ENCODE results near the gene MEOX1. TPM values are rescaled to one million over a fixed set of nuclear protein-coding genes. Genes with fewer than 3 reads are reported as not detected.

MEOX1 gene
- total and polyA plus RNA-seq, 2 experiments from 2014 or later = 0.32 to 1.0 TPM

DNA sequence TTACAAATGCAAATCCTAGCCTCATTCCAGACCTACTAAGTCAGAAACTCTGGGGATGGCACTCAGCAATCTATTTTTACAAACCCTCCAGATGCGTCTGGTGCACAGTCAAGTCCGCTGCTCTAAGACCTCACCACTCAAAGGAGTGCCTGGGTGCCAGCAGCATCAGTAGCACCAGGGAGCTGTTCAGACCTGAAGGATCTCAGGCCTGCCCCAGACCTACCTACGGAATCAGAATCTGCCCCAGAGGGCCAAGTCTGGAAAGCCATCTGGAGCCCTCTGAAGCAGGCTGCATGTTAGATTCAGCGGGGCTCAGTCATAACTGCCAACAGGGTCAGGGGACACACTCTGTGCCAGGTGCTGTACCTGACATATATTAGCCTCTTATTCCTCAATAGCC is 17.6 kb downstream of the MEOX1 start:
- Histone ChIP-seq H3K4me1 (ENCODE audit: low read depth) (peaks cover 11% of the 10 kb centered on the region), H3K27ac (no peak overlapping the region), H3K4me3 (no peak overlapping the region), H3K9me3 (ENCODE audit: low read depth) (no peaks in the 10 kb centered on the region), H3K27me3 (peaks cover 6% of the 10 kb centered on the region), H3K36me3 (no peaks in the 10 kb centered on the region)
- peak in 1 of 2 donors; percentile 43 for DNase-seq (ENCODE audit: low read depth in 1 of 2, low spot score in 1 of 2)
- TF ChIP-seq, protein P1, sequence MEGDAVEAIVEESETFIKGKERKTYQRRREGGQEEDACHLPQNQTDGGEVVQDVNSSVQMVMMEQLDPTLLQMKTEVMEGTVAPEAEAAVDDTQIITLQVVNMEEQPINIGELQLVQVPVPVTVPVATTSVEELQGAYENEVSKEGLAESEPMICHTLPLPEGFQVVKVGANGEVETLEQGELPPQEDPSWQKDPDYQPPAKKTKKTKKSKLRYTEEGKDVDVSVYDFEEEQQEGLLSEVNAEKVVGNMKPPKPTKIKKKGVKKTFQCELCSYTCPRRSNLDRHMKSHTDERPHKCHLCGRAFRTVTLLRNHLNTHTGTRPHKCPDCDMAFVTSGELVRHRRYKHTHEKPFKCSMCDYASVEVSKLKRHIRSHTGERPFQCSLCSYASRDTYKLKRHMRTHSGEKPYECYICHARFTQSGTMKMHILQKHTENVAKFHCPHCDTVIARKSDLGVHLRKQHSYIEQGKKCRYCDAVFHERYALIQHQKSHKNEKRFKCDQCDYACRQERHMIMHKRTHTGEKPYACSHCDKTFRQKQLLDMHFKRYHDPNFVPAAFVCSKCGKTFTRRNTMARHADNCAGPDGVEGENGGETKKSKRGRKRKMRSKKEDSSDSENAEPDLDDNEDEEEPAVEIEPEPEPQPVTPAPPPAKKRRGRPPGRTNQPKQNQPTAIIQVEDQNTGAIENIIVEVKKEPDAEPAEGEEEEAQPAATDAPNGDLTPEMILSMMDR (IDR thresholded peaks at IDR 0.05; ENCODE audit: low read depth, low read length) = no peak

DNA sequence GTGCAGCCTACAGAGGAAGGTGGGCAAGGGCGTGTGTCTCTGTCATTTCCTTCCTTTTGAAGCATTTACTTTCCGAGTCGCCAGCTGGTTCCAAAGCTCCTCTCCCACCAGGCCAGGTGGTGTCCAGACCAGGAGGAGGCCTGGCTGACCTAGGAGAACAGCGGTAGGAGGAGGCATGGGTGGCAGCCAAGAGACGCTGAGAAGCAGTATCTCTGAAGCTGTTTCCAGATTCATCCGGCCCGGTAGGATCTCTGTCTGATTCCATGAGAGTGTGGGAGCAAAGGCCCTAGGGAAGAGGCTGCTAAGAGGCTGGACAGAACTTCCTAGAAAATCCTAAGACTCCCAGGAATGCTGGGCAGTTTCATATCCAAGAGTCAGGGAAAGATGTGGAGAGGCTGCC is 20.3 kb downstream of the MEOX1 start:
- DNase-seq (ENCODE audit: low read depth in 1 of 2, low spot score in 1 of 2) = peak in 1 of 2 donors; percentile 39
- Histone ChIP-seq H3K36me3 (no peaks in the 10 kb centered on the region), H3K27me3 (peaks cover 6% of the 10 kb centered on the region), H3K9me3 (ENCODE audit: low read depth) (no peaks in the 10 kb centered on the region), H3K4me1 (ENCODE audit: low read depth) (peaks cover 7% of the 10 kb centered on the region), H3K4me3 (no peak overlapping the region), H3K27ac (no peak overlapping the region)
- TF ChIP-seq, protein P1 (IDR thresholded peaks at IDR 0.05; ENCODE audit: low read depth, low read length) = no peak

DNA sequence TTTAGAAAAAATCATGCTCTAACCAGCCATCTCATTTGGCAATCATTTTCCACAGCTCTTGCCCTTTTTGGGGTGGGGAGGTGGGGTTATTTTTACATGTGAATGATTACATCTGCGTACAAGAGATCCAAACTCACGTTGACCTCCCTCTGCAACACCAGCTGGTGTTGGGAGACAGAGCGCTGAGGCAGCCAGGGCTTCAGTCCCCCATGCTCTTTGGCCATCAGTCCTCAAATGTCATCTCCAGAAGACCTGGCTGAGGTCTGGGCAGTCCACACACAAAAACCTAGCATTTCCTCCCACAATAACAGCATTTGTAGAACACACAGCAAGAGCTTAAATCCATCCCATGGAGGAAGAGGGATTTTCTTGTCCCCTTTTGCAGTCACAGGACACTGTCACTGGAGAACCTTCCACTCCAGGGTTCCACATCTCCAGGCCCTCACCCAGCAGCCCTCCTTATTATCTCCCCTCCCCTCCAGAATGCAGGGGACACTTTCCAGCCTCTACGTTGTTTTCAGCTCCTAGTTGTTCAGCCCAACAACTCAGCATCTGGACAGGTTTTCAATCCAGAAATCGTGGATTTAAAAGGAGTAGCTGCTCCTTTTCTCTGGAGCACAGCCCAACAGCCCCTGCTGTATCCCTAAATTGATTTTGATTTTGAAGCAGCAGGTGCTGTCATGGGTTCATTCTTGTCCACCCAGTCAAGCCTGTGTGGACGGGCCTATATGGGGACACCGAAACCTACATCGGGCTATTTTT is 21.1 kb downstream of the MEOX1 start:
- Histone ChIP-seq H3K9me3 (ENCODE audit: low read depth) (no peaks in the 10 kb centered on the region), H3K27ac (no peak overlapping the region), H3K36me3 (no peaks in the 10 kb centered on the region), H3K4me1 (ENCODE audit: low read depth) (peaks cover 7% of the 10 kb centered on the region), H3K4me3 (no peak overlapping the region), H3K27me3 (peaks cover under 1% of the 10 kb centered on the region)
- TF ChIP-seq, protein P1 (IDR thresholded peaks at IDR 0.05; ENCODE audit: low read depth, low read length) = no peak
- no peak for DNase-seq (ENCODE audit: low read depth in 1 of 2, low spot score in 1 of 2)

DNA sequence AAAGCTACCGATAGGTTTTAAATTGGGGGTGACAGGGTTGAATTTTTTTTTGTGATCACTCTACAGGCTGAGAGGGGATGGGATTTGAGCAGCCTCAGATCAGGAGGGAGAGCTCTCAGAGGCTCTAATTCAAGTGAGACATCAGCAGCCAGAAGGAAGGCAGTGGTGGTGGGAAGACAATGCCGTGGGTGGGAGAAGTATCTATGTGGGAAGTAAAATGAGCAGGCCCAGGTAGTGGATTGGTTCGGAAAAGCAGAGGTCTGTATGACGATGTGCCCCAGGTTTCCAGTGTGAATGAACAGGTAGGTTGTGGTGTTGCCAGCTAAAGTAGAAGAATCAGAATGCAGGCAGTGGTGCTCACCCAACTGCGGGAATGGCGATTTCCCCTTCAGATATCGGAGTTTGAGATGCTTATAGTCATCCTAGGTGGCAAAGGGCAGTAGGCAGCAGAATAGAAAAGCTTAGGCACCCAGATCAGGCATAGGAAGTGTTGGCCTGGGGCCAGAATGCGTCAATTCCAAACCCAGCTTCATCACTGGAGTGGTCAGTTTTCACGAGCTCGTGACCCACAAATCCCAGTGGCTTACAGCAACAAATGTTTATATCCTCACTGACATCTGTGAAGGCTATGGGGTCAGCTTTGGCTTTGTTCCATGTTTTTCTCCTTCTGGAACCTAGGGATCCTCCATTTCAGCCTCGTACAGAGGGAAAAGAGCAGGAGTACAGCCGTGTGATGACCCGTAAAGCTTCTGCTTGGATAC is 24.0 kb downstream of the MEOX1 start:
- H3K27ac ChIP-seq = no peak overlapping the region
- TF ChIP-seq, protein P1 (IDR thresholded peaks at IDR 0.05; ENCODE audit: low read depth, low read length) = no peak
- no peaks in the 10 kb centered on the region for H3K9me3 ChIP-seq (ENCODE audit: low read depth)
- H3K4me1 ChIP-seq (ENCODE audit: low read depth) = peaks cover 32% of the 10 kb centered on the region
- no peaks in the 10 kb centered on the region for H3K36me3 ChIP-seq
- DNase-seq (ENCODE audit: low read depth in 1 of 2, low spot score in 1 of 2) = no peak
- no peaks in the 10 kb centered on the region for H3K27me3 ChIP-seq
- no peak overlapping the region for H3K4me3 ChIP-seq

DNA sequence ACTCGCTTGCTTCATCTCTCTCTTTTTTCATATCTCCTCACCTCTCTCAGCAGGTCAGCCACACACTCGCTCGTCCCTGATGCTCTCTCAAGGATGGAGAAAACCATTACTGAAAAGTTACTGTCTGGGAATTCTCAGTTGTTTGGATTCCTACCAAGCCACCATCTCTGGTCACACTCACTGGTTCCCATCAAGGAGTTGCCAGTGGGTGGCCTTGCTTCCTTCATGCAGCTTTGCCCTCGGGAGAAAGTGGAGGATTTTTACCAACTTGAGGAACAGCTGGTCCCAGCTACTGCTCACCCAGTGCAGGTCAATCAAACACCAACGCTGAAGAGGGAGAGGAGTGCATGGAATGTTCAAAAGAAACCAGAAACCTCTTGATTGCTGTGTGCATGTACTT is 25.3 kb downstream of the MEOX1 start:
- Histone ChIP-seq H3K9me3 (ENCODE audit: low read depth) (no peaks in the 10 kb centered on the region), H3K27me3 (no peaks in the 10 kb centered on the region), H3K4me1 (ENCODE audit: low read depth) (peaks cover 36% of the 10 kb centered on the region), H3K4me3 (no peak overlapping the region), H3K27ac (no peak overlapping the region), H3K36me3 (no peaks in the 10 kb centered on the region)
- TF ChIP-seq, protein P1 (IDR thresholded peaks at IDR 0.05; ENCODE audit: low read depth, low read length) = no peak
- no peak for DNase-seq (ENCODE audit: low read depth in 1 of 2, low spot score in 1 of 2)

All from cardiac muscle cell (in vitro differentiated cells and primary cell).